Activated CD4-positive, alpha-beta memory T cell treated with anti-CD3 and anti-CD28 coated beads, Interleukin-2, amount 10 ng/mL, durations not matched to agents 7 days and 5 days (primary cell): ENCODE measurements around the gene CRYBB3. TPM values are rescaled to one million over a fixed set of nuclear protein-coding genes. Genes with fewer than 3 reads are reported as not detected.
"Not testable (repeated sequence)": the region's sequence is repeated elsewhere in the genome, so short reads cannot be mapped to it uniquely, and the experiment has no call there.

Experiments
- CTCF ChIA-PET: fragments of 350-600 bp; sonication (Branson Sonifier 250); formaldehyde crosslinking; loops from one replicate; lab custom pipeline; 2021; ENCODE audit warnings: antibody characterized with exemption, inconsistent platforms; lab: Charles Lee
- POLR2A ChIA-PET: fragments of 350-600 bp; sonication (Branson Sonifier 250); formaldehyde crosslinking; loops from one replicate; lab custom pipeline; 2021; ENCODE audit warnings: antibody characterized with exemption; lab: Charles Lee
- DNase-seq: peaks from one replicate; pipeline ENCODE4 v3.0.0-alpha.2; 2020
- H3K27ac Mint-ChIP-seq: one replicate; pipeline ENCODE4 v1.8.0; 2021; ENCODE audit warnings: mild to moderate bottlenecking, mixed read lengths
- H3K27me3 Mint-ChIP-seq: one replicate; pipeline ENCODE4 v1.8.0; 2021; ENCODE audit warnings: mixed read lengths
- H3K36me3 Mint-ChIP-seq: one replicate; pipeline ENCODE4 v1.8.0; 2021; ENCODE audit warnings: low read depth, mixed read lengths
- H3K4me1 Mint-ChIP-seq: one replicate; pipeline ENCODE4 v1.8.0; 2021; ENCODE audit warnings: mixed read lengths
- H3K4me3 Mint-ChIP-seq: one replicate; pipeline ENCODE4 v1.8.0; 2021; ENCODE audit warnings: mild to moderate bottlenecking, mixed read lengths
- H3K9me3 Mint-ChIP-seq: one replicate; pipeline ENCODE4 v1.8.0; 2021; ENCODE audit warnings: mixed read lengths
- total RNA-seq, 2 experiments: library from RNA; stranded (reverse); gene quantifications; one replicate each; pipeline ENCODE4 v1.2.3, GENCODE V29; 2021

Gene CRYBB3
- total RNA-seq, 2 experiments from 2014 or later: 0.40 TPM; not detected in 1

DNA sequence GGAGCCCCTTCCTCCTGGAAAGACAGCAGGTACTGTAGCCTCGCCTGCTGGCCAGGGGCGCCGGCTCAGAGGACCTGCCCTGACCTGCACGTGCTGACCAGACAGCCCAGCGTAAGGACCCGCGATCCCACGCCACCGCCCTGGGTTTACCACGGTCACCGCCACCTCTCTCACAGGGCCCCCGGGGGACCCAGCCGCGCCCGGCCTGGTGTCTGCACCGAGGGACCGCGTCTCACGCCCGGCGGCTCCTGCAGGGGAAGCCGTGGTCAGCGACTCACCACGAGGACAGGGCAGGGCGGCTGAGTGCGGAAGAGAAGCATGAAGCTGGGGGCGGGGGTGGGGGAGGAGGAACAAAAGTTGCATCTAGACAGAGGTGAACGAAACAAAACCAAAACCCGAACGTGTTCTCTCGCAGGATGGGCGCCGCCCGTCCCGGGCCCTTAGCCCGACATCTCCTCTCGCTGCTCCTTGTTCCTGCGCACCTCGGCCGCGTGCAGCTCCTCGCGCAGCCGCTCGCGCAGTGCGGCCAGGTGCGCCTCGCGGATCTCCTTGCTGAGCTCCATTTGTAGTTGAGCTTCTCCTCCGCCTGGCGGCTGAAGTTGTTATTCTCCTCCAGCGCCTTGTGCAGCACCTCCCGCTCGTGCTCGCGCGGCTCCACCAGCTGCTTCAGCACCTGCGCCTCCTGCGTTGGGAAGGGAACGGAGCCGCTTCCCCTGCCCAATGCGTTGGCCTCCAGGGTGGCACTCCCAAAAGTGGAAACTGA lies 20.6 kb upstream of the CRYBB3 start:
- H3K27me3 Mint-ChIP-seq, DNase-seq, H3K4me1 Mint-ChIP-seq, POLR2A ChIA-PET, H3K9me3 Mint-ChIP-seq, H3K4me3 Mint-ChIP-seq, CTCF ChIA-PET, H3K27ac Mint-ChIP-seq: not testable (repeated sequence)
- H3K36me3 Mint-ChIP-seq: peaks cover 52% of the 10 kb centered on the region

DNA sequence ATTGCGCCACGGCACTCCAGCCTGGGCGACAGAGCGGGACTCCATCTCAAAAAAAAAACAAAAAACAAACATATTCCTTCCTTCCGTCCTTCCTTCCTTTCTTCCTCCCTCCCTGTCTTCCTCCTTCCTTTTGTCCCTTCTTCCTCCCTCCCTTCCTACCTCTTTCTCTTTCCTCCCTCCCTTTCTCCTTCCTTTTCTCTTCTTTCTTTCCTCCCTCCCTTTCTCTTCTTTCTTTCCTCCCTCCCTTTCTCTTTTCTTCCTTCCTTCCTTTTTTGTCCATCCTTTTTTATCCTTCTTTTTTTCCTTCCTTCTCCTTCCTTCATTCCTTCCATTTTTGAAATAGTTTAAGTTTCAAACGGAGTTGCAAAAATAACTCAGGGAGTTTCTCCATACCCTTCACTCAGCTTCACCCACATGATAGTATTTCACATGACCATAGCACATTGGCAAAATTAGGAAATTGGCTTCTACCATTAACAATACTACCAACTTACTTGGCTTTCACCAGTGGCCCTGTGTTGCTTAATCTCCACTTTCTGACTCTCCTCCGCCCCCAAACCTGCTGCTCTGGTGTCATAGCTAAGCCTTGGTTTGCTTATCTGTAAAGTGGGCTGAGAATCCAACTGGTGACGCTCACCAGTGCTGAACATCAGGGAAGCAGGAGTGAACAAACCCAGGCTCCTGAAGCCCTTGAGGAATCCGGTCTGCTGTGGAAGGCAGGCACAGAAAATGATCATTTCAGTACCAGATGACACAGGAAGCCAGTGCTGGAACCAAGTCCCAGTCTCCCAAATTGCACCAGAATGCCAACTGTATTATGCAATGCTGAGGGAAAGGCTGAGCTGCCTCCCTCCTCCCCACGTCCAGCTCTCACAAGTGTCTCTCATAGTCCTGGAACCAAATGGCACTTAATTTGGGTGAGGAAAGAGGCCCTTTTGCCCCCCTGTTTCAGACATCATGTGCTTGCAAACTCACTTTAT lies 17.2 kb upstream of the CRYBB3 start:
- no peak for DNase-seq
- POLR2A ChIA-PET: no interaction called here
- CTCF ChIA-PET: interaction anchor here (0.7 kb wide), 1 partner anchor 306 kb away, joined by 4 read pairs; no protein-coding TSS in a partner anchor
- Mint-ChIP-seq H3K9me3 (peaks cover 7% of the 10 kb centered on the region), H3K4me1 (no peaks in the 10 kb centered on the region), H3K27ac (no peak overlapping the region), H3K4me3 (no peak overlapping the region), H3K27me3 (no peaks in the 10 kb centered on the region), H3K36me3 (peaks cover 36% of the 10 kb centered on the region)

- Mint-ChIP-seq H3K9me3 (peaks cover 7% of the 10 kb centered on the region), H3K27me3 (no peaks in the 10 kb centered on the region), H3K4me1 (no peaks in the 10 kb centered on the region), H3K27ac (no peak overlapping the region), H3K36me3 (peaks cover 30% of the 10 kb centered on the region), H3K4me3 (no peak overlapping the region)
- CTCF ChIA-PET: no interaction called here
- POLR2A ChIA-PET: no interaction called here
- DNase-seq: no peak
Measured at GRCh38 chr22:25183949-25184619, 15.6 kb upstream of the CRYBB3 start.

- ChIA-PET POLR2A (interaction anchor here (1.0 kb wide), 1 partner anchor 10 kb away, joined by 3 read pairs; no protein-coding TSS in a partner anchor), CTCF (interaction anchor here (0.9 to 1.5 kb wide), 2 partner anchors 16 to 336 kb away, joined by 3 to 4 read pairs; no protein-coding TSS in a partner anchor)
- Mint-ChIP-seq H3K4me3 (no peak overlapping the region), H3K36me3 (peaks cover 20% of the 10 kb centered on the region), H3K27ac (no peak overlapping the region), H3K9me3 (no peaks in the 10 kb centered on the region), H3K4me1 (no peaks in the 10 kb centered on the region), H3K27me3 (no peaks in the 10 kb centered on the region)
- DNase-seq: no peak
Measured at GRCh38 chr22:25186140-25186539, 13.5 kb upstream of the CRYBB3 start.

GRCh38 chr22:25187469-25187868 lies 12.2 kb upstream of the CRYBB3 start:
- ChIA-PET POLR2A (no interaction called here), CTCF (no interaction called here)
- Mint-ChIP-seq H3K27ac (no peak overlapping the region), H3K4me3 (no peak overlapping the region), H3K9me3 (no peaks in the 10 kb centered on the region), H3K27me3 (no peaks in the 10 kb centered on the region), H3K36me3 (peaks cover 12% of the 10 kb centered on the region), H3K4me1 (no peaks in the 10 kb centered on the region)
- no peak for DNase-seq

- no peak overlapping the region for H3K4me3 Mint-ChIP-seq
- H3K4me1 Mint-ChIP-seq: no peaks in the 10 kb centered on the region
- H3K27ac Mint-ChIP-seq: no peak overlapping the region
- no peaks in the 10 kb centered on the region for H3K27me3 Mint-ChIP-seq
- no peaks in the 10 kb centered on the region for H3K9me3 Mint-ChIP-seq
- ChIA-PET CTCF (no interaction called here), POLR2A (no interaction called here)
- no peak for DNase-seq
- peaks cover 15% of the 10 kb centered on the region for H3K36me3 Mint-ChIP-seq
Measured at GRCh38 chr22:25192406-25192805, 7.3 kb upstream of the CRYBB3 start.

- H3K27me3 Mint-ChIP-seq: no peaks in the 10 kb centered on the region
- no peaks in the 10 kb centered on the region for H3K9me3 Mint-ChIP-seq
- no peak overlapping the region for H3K27ac Mint-ChIP-seq
- H3K36me3 Mint-ChIP-seq: peaks cover 15% of the 10 kb centered on the region
- H3K4me3 Mint-ChIP-seq: no peak overlapping the region
- ChIA-PET POLR2A (no interaction called here), CTCF (interaction anchor here (0.6 to 1.8 kb wide), 2 partner anchors 9 to 109 kb away, joined by 3 to 6 read pairs; no protein-coding TSS in a partner anchor)
- no peak for DNase-seq
- no peaks in the 10 kb centered on the region for H3K4me1 Mint-ChIP-seq
Measured at GRCh38 chr22:25193130-25193529, 6.5 kb upstream of the CRYBB3 start.

GRCh38 chr22:25193548-25193947 lies 6.1 kb upstream of the CRYBB3 start:
- POLR2A ChIA-PET: no interaction called here
- CTCF ChIA-PET: interaction anchor here (0.6 to 1.8 kb wide), 2 partner anchors 9 to 109 kb away, joined by 3 to 6 read pairs; no protein-coding TSS in a partner anchor
- no peak overlapping the region for H3K27ac Mint-ChIP-seq

DNA sequence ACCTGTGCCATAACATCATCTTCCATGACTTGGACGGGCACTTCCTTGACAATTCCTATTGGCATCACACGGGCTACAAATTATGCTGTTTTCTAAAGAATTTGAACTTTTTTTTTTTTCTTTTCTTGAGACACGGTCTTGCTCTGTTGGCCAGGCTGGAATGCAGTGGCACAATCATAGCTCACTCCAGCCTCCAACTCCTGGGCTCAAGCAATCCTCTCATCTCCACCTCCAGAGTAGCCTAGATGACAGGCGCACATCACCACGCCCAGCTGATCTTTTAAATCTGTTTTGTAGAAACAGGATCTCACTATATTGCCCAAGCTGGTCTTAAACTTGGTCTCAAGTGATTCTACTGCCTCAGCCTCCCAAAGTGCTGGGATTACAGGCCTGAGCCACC lies 3.3 kb upstream of the CRYBB3 start:
- no peaks in the 10 kb centered on the region for H3K9me3 Mint-ChIP-seq
- H3K36me3 Mint-ChIP-seq: peaks cover 13% of the 10 kb centered on the region
- ChIA-PET CTCF (interaction anchor here (0.5 to 0.9 kb wide), 3 partner anchors 17 to 138 kb away, joined by 3 to 4 read pairs (median 3); no protein-coding TSS in a partner anchor), POLR2A (interaction anchor here (0.9 kb wide), 1 partner anchor 10 kb away, joined by 3 read pairs; no protein-coding TSS in a partner anchor)
- H3K4me3 Mint-ChIP-seq: no peak overlapping the region
- H3K27me3 Mint-ChIP-seq: no peaks in the 10 kb centered on the region
- H3K4me1 Mint-ChIP-seq: no peaks in the 10 kb centered on the region
- no peak for DNase-seq
- no peak overlapping the region for H3K27ac Mint-ChIP-seq

More at GRCh38 chr22:25193548-25193947, 6.1 kb upstream of the CRYBB3 start:
- DNase-seq: no peak
- H3K4me3 Mint-ChIP-seq: no peak overlapping the region
- H3K27me3 Mint-ChIP-seq: no peaks in the 10 kb centered on the region
- no peaks in the 10 kb centered on the region for H3K9me3 Mint-ChIP-seq
- peaks cover 15% of the 10 kb centered on the region for H3K36me3 Mint-ChIP-seq
- no peaks in the 10 kb centered on the region for H3K4me1 Mint-ChIP-seq

DNA sequence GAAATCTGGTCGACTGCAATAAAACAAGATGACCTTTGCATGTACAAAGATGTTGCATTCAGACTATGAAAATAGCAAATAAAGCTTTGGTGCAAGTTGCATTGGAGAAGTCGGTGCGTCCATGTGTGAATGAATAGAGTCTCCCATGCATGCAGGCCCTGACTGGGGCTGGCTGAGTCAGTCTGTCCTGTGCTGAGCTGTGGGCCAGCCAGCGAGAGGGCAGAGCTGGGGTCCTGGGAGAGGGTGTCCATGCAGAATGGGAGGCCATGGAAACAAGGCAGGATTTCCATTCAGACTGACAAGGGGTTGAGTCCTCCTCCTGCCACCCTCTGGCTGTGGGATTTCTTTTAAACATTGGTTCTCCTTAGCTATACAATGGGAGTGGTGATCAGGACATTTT lies 2.3 kb upstream of the CRYBB3 start:
- Mint-ChIP-seq H3K27me3 (no peaks in the 10 kb centered on the region), H3K9me3 (no peaks in the 10 kb centered on the region), H3K36me3 (peaks cover 13% of the 10 kb centered on the region), H3K27ac (no peak overlapping the region), H3K4me1 (peaks cover 2% of the 10 kb centered on the region), H3K4me3 (no peak overlapping the region)
- POLR2A ChIA-PET: no interaction called here
- no peak for DNase-seq
- CTCF ChIA-PET: interaction anchor here (0.9 kb wide), 1 partner anchor 16 kb away, joined by 3 read pairs; no protein-coding TSS in a partner anchor

DNA sequence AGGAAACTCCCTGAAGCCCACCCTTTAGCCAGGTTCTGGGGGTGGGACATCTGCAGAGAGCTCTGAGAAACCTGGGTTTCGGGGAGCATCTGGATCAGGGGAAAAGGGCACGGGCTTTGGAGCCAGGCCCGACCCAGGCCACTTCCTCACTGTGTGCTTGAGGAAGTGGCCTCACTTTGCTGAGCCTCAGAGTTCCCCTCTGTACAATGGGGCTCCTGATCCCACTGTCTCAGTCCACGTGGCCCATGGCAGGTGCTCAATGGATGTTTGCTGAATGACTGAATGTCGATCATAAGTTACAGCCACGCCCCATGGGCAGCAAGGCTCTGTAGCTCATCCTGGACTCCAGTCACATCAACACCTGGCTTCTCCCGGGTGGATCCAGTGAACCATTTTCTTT lies 1.3 kb downstream of the CRYBB3 start:
- ChIA-PET POLR2A (no interaction called here), CTCF (interaction anchor here (1.9 kb wide), 1 partner anchor 11 kb away, joined by 17 read pairs; no protein-coding TSS in a partner anchor)
- no peaks in the 10 kb centered on the region for H3K9me3 Mint-ChIP-seq
- no peak overlapping the region for H3K4me3 Mint-ChIP-seq
- peaks cover 3% of the 10 kb centered on the region for H3K36me3 Mint-ChIP-seq
- H3K27me3 Mint-ChIP-seq: no peaks in the 10 kb centered on the region
- H3K27ac Mint-ChIP-seq: no peak overlapping the region
- H3K4me1 Mint-ChIP-seq: peaks cover 2% of the 10 kb centered on the region
- no peak for DNase-seq

- no peak overlapping the region for H3K4me3 Mint-ChIP-seq
- H3K27me3 Mint-ChIP-seq: no peaks in the 10 kb centered on the region
- POLR2A ChIA-PET: no interaction called here
- H3K9me3 Mint-ChIP-seq: no peaks in the 10 kb centered on the region
- peaks cover 2% of the 10 kb centered on the region for H3K4me1 Mint-ChIP-seq
- H3K36me3 Mint-ChIP-seq: no peaks in the 10 kb centered on the region
- H3K27ac Mint-ChIP-seq: no peak overlapping the region
- DNase-seq: no peak
- CTCF ChIA-PET: interaction anchor here (0.6 to 1.9 kb wide), 13 partner anchors 8 to 571 kb away, joined by 3 to 17 read pairs (median 4); no protein-coding TSS in a partner anchor
Measured at GRCh38 chr22:25201557-25202273, 2.1 kb downstream of the CRYBB3 start.
